K562 (cell line): ENCODE data around the gene FARSA. TPM values are rescaled to one million over a fixed set of nuclear protein-coding genes. Genes with fewer than 3 reads are reported as not detected.

Source experiments
- CEBPG ChIP-seq, 3 experiments: fragments of 200-800 bp in 1 of 3; sonication (Bioruptor generic) in 1 of 3; sonication (generic) in 1 of 3; formaldehyde crosslinking in 1 of 3; IDR thresholded peaks in 2 of 3; conservative IDR thresholded peaks in 1 of 3; 2 replicates each; pipeline versions ENCODE4 v1.6.1 to v1.8.0; 2016 to 2022; ENCODE audit warnings: missing compliant biosample characterization in 2 of 3, missing genetic modification characterization in 2 of 3, mild to moderate bottlenecking in 1 of 3, missing genetic modification reagents in 1 of 3
- CHD4 ChIP-seq: fragments of 200-600 bp; sonication (generic); IDR thresholded peaks from 3 replicates; pipeline ENCODE4 v1.6.1; 2012; ENCODE audit warnings: low read depth, mild to moderate bottlenecking, mixed read lengths, low read length, inconsistent platforms; ENCODE audit not compliant: insufficient read depth, insufficient replicate concordance, poor library complexity, severe bottlenecking
- EP400 ChIP-seq: fragments of 450-650 bp; IDR thresholded peaks from 2 replicates; pipeline ENCODE4 v1.6.1; 2017; ENCODE audit warnings: antibody characterized with exemption, mild to moderate bottlenecking, moderate library complexity
- ERF ChIP-seq: fragments of 450-650 bp; formaldehyde crosslinking; IDR thresholded peaks from 2 replicates; pipeline ENCODE4 v1.4.0; 2020; ENCODE audit warnings: mild to moderate bottlenecking, mixed read lengths
- FOXK2 ChIP-seq, 2 experiments: fragments of 450-650 bp; IDR thresholded peaks in 1 of 2; conservative IDR thresholded peaks in 1 of 2; 2 replicates each; pipeline ENCODE4 v1.6.1; 2016; ENCODE audit warnings: low read depth in 2 of 2, mild to moderate bottlenecking in 1 of 2
- GABPB1 ChIP-seq: sonication (generic); formaldehyde crosslinking; IDR thresholded peaks from 2 replicates; pipeline ENCODE4 v1.8.0; 2022; ENCODE audit warnings: mild to moderate bottlenecking, missing genetic modification reagents
- GTF3C2 ChIP-seq: IDR thresholded peaks from 3 replicates; pipeline ENCODE4 v1.6.1; 2011; ENCODE audit warnings: borderline replicate concordance, mild to moderate bottlenecking, moderate library complexity; ENCODE audit not compliant: insufficient read length; ENCODE audit errors: extremely low read depth
- HEY1 ChIP-seq: fragments of 250-450 bp; sonication (Bioruptor Pico); IDR thresholded peaks from 2 replicates; pipeline ENCODE4 v1.5.0; 2020; ENCODE audit warnings: mild to moderate bottlenecking, moderate library complexity, borderline replicate concordance
- HIVEP1 ChIP-seq: fragments of 250-450 bp; sonication (Bioruptor Pico); IDR thresholded peaks from 2 replicates; pipeline ENCODE4 v1.4.0; 2020; ENCODE audit warnings: mild to moderate bottlenecking
- HNRNPL ChIP-seq: fragments of 200-400 bp; formaldehyde crosslinking; IDR thresholded peaks from 2 replicates; pipeline ENCODE4 v1.6.1; 2017; ENCODE audit warnings: low read depth, mild to moderate bottlenecking, low read length
- LEF1 ChIP-seq: fragments of 450-650 bp; IDR thresholded peaks from 2 replicates; pipeline ENCODE4 v1.6.1; 2016; ENCODE audit warnings: mild to moderate bottlenecking
- NFATC3 ChIP-seq: fragments of 450-650 bp; IDR thresholded peaks from 2 replicates; pipeline ENCODE4 v1.6.1; 2017; ENCODE audit warnings: mild to moderate bottlenecking
- NR2C2 ChIP-seq, 2 experiments: fragments of 200-800 bp in 1 of 2; sonication (Bioruptor generic) in 1 of 2; sonication (generic) in 1 of 2; formaldehyde crosslinking in 1 of 2; IDR thresholded peaks; 2 replicates each; pipeline versions ENCODE4 v1.6.1 to v1.8.0; 2016 to 2022; ENCODE audit warnings: mild to moderate bottlenecking in 1 of 2, missing compliant biosample characterization in 1 of 2, missing genetic modification characterization in 1 of 2, missing genetic modification reagents in 1 of 2
- PHB2 ChIP-seq: fragments of 450-650 bp; IDR thresholded peaks from 2 replicates; pipeline ENCODE4 v1.6.1; 2017; ENCODE audit warnings: low read depth
- PREB ChIP-seq: sonication (generic); formaldehyde crosslinking; IDR thresholded peaks from 2 replicates; pipeline ENCODE4 v1.8.1; 2023; ENCODE audit warnings: mild to moderate bottlenecking, missing genetic modification reagents
- RBM14 ChIP-seq: fragments of 200-400 bp; formaldehyde crosslinking; IDR thresholded peaks from 2 replicates; pipeline ENCODE4 v1.6.1; 2018; ENCODE audit warnings: low read depth, mild to moderate bottlenecking, low read length, moderate library complexity, borderline replicate concordance; ENCODE audit not compliant: insufficient read depth
- RBM39 ChIP-seq: fragments of 200-400 bp; formaldehyde crosslinking; optimal IDR thresholded peaks from 2 replicates; pipeline ENCODE3; 2018; ENCODE audit warnings: low read depth, low read length
- SRSF3 ChIP-seq: fragments of 200-400 bp; formaldehyde crosslinking; IDR thresholded peaks from 2 replicates; pipeline ENCODE4 v1.6.1; 2016; ENCODE audit warnings: mild to moderate bottlenecking, low read length, moderate library complexity; ENCODE audit not compliant: insufficient read depth
- TCFL5 ChIP-seq: fragments of 250-450 bp; sonication (Bioruptor Pico); conservative IDR thresholded peaks from 2 replicates; pipeline ENCODE4 v1.6.1; 2021; ENCODE audit warnings: mild to moderate bottlenecking, moderate library complexity, matching md5 sums
- WHSC1 ChIP-seq: IDR thresholded peaks from one replicate; pipeline ENCODE4 v1.6.1; 2012; ENCODE audit warnings: low read length, control low read depth, inconsistent platforms
- XRCC3 ChIP-seq: fragments of 450-650 bp; IDR thresholded peaks from 2 replicates; pipeline ENCODE4 v1.6.1; 2017; ENCODE audit warnings: mild to moderate bottlenecking, moderate library complexity
- ZC3H8 ChIP-seq: fragments of 450-650 bp; IDR thresholded peaks from 2 replicates; pipeline ENCODE4 v1.6.1; 2017
- ZNF121 ChIP-seq: sonication (generic); formaldehyde crosslinking; conservative IDR thresholded peaks from 2 replicates; pipeline ENCODE4 v1.8.0; 2022; ENCODE audit warnings: missing genetic modification reagents
- ZNF668 ChIP-seq: fragments of 250-450 bp; sonication (Bioruptor Pico); IDR thresholded peaks from 2 replicates; pipeline ENCODE4 v1.8.0; 2022; ENCODE audit warnings: mild to moderate bottlenecking, inconsistent platforms
- polyA plus RNA-seq, 8 experiments: library from polyadenylated mRNA; depleted of rRNA in 4 of 8; stranded (reverse) in 5 of 8; unstranded in 3 of 8; fragments of >200 nt; fragmentation: Nextera tagmentation in 2 of 8; fragmentation: Illumina TruSeq in 1 of 8; extraction: Ambion mirVana in 2 of 8; extraction: Trizol in 1 of 8; gene quantifications; 2 replicates each; pipeline versions ENCODE4 v1.2.1 to v1.2.3, GENCODE V29; 2011 to 2014; ENCODE audit warnings: inconsistent platforms in 1 of 8, missing spikeins in 1 of 8
- total RNA-seq, 7 experiments: library from RNA; depleted of rRNA in 6 of 7; stranded (reverse); fragments of >200 nt in 6 of 7; fragmentation: Illumina TruSeq in 2 of 7; extraction: Trizol in 2 of 7; gene quantifications; 2 replicates each; pipeline versions ENCODE4 v1.2.1 to v1.2.3, GENCODE V29; 2011 to 2021; ENCODE audit warnings: low replicate concordance in 1 of 7

FARSA gene
- total and polyA plus RNA-seq, 9 of the 15 experiments (the other 6 are each of a cell fraction or from before 2014, with no cell fraction given), result 25.2 to 237 (median 89.6) TPM

- TF ChIP-seq CHD4 (no peak), ERF (CRISPR knock-in tag) (0 out of 2 replicates have a peak, but pooled peaks have one; percentile 50), LEF1 (peak; percentile 75), PREB (0 out of 2 replicates have a peak, but pooled peaks have one; percentile 32), EP400 (peak; percentile 97), TCFL5 (no peak), PHB2 (no peak), ZNF121 (CRISPR knock-in tag) (no peak), GABPB1 (no peak; the same call in none of the 2 replicates), FOXK2 (conservative IDR thresholded peaks at IDR 0.05 in 1 of 2, IDR thresholded peaks at IDR 0.05 in 1 of 2; ENCODE audit: low read depth in 2 of 2) (peak in 1 of 2 experiments; percentile 78; a peak in 2 of 4 replicates), ZNF668 (CRISPR knock-in tag) (peak; percentile 18; the same call in 1 of the 2 replicates), NR2C2 (CRISPR knock-in tag; IDR thresholded peaks at IDR 0.05) (peak; percentile 30; the same call in 1 of the 2 replicates), NR2C2 (tag; IDR thresholded peaks at IDR 0.05) (peak; percentile 65), NFATC3 (no peak), HEY1 (CRISPR knock-in tag) (no peak), RBM14 (peak; percentile 64; the same call in 1 of the 2 replicates), ZC3H8 (no peak), SRSF3 (no peak), CEBPG (CRISPR knock-in tag; IDR thresholded peaks at IDR 0.05) (0 out of 2 replicates have a peak, but pooled peaks have one; percentile 20), CEBPG (tag; conservative IDR thresholded peaks at IDR 0.05 in 1 of 2, IDR thresholded peaks at IDR 0.05 in 1 of 2) (no peak), WHSC1 (no peak), GTF3C2 (no peak), HNRNPL (peak; percentile 77; the same call in 1 of the 2 replicates), HIVEP1 (no peak), RBM39 (peak; percentile 29), XRCC3 (no peak)
Observed at GRCh38 chr19:12937927-12938778, 4.6 kb upstream of the FARSA start, which contains the start of gene CALR (continued).
